ENCODE results near the gene NAALADL2. TPM values are rescaled to one million over a fixed set of nuclear protein-coding genes. Genes with fewer than 3 reads are reported as not detected.
A peak's percentile ranks its signal among the peaks of the same experiment; 100 is the strongest.

The NAALADL2 gene
- total RNA-seq, 1 experiment from 2014 or later: 1.9 TPM

- DNase-seq: peak; percentile 16
- Histone ChIP-seq H4K20me1 (ENCODE audit: low read length) (no peaks in the 10 kb centered on the region), H2AFZ (ENCODE audit: low read length) (no peak overlapping the region), H3K27me3 (ENCODE audit: low read length) (no peaks in the 10 kb centered on the region), H3K9me3 (ENCODE audit: low read length) (no peaks in the 10 kb centered on the region), H3K9me2 (replicated peaks; ENCODE audit: low read length) (no peaks in the 10 kb centered on the region), H3K4me3 (ENCODE audit: low read length) (no peak overlapping the region), H3K36me3 (ENCODE audit: low read depth, low read length) (no peaks in the 10 kb centered on the region), H3K4me2 (ENCODE audit: low read length) (no peak overlapping the region), H3K9ac (ENCODE audit: low read length) (no peak overlapping the region), H3K27ac (ENCODE audit: low read length) (no peak overlapping the region), H3K79me2 (ENCODE audit: low read length) (no peaks in the 10 kb centered on the region), H3K4me1 (ENCODE audit: insufficient read depth, low read length) (peaks cover 6% of the 10 kb centered on the region; the same call in 1 of the 2 replicates), H3F3A (ENCODE audit: low read length, unreplicated experiment) (no peaks in the 10 kb centered on the region)
- peak; percentile 54 for ATAC-seq
- ChIA-PET POLR2A (ENCODE audit: unreplicated experiment) (no interaction called here), CTCF (no interaction called here)
- TF ChIP-seq EZH2phosphoT487 (IDR thresholded peaks at IDR 0.05; ENCODE audit: borderline replicate concordance, low read length): no peak
- TF ChIP-seq EZH2 (IDR thresholded peaks at IDR 0.05; ENCODE audit: low read length, unreplicated experiment): no peak
- TF ChIP-seq, protein P1, sequence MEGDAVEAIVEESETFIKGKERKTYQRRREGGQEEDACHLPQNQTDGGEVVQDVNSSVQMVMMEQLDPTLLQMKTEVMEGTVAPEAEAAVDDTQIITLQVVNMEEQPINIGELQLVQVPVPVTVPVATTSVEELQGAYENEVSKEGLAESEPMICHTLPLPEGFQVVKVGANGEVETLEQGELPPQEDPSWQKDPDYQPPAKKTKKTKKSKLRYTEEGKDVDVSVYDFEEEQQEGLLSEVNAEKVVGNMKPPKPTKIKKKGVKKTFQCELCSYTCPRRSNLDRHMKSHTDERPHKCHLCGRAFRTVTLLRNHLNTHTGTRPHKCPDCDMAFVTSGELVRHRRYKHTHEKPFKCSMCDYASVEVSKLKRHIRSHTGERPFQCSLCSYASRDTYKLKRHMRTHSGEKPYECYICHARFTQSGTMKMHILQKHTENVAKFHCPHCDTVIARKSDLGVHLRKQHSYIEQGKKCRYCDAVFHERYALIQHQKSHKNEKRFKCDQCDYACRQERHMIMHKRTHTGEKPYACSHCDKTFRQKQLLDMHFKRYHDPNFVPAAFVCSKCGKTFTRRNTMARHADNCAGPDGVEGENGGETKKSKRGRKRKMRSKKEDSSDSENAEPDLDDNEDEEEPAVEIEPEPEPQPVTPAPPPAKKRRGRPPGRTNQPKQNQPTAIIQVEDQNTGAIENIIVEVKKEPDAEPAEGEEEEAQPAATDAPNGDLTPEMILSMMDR (conservative IDR thresholded peaks at IDR 0.05; ENCODE audit: low read depth, low read length): no peak
- intact Hi-C loops (cut with micrococcal nuclease): no loop called here
- BruUV-seq (replicated peaks): no TSS peak
Observed at GRCh38 chr3:175018946-175019727, 160.0 kb downstream of the NAALADL2 start.

DNA sequence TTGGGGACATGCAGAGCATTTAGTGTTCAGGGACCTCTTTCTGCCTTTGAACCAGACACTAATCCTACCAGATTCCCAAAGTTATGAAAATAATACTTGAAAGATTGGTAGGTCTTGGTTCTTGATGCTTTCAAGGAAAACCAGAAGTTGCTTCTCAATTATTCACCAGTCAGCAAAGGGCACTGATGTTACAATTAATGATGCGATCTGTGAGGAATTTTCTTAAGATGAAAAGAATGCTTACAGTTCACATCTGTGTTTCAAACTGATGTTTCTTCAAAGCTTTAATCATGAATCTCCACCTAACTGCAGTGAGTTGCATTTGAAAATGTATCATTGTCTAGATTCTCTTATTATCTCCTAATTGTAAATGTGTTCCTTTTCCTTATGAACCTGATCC, 161.0 kb downstream of the NAALADL2 start:
- Histone ChIP-seq H3K4me2 (ENCODE audit: low read length) (no peak overlapping the region), H3K4me1 (ENCODE audit: insufficient read depth, low read length) (peaks cover 6% of the 10 kb centered on the region; the same call in 1 of the 2 replicates), H3K79me2 (ENCODE audit: low read length) (no peaks in the 10 kb centered on the region), H2AFZ (ENCODE audit: low read length) (no peak overlapping the region), H3K27ac (ENCODE audit: low read length) (no peak overlapping the region), H3K4me3 (ENCODE audit: low read length) (no peak overlapping the region), H3K9me2 (replicated peaks; ENCODE audit: low read length) (no peaks in the 10 kb centered on the region), H4K20me1 (ENCODE audit: low read length) (no peaks in the 10 kb centered on the region), H3K9me3 (ENCODE audit: low read length) (no peaks in the 10 kb centered on the region), H3K9ac (ENCODE audit: low read length) (no peak overlapping the region), H3K36me3 (ENCODE audit: low read depth, low read length) (no peaks in the 10 kb centered on the region), H3K27me3 (ENCODE audit: low read length) (no peaks in the 10 kb centered on the region), H3F3A (ENCODE audit: low read length, unreplicated experiment) (no peaks in the 10 kb centered on the region)
- intact Hi-C loops (cut with micrococcal nuclease): no loop called here
- no TSS peak for BruUV-seq (replicated peaks)
- DNase-seq (no peak), ATAC-seq (no peak)
- TF ChIP-seq EZH2phosphoT487 (IDR thresholded peaks at IDR 0.05; ENCODE audit: borderline replicate concordance, low read length): no peak
- ChIA-PET POLR2A (ENCODE audit: unreplicated experiment) (no interaction called here), CTCF (no interaction called here)

DNA sequence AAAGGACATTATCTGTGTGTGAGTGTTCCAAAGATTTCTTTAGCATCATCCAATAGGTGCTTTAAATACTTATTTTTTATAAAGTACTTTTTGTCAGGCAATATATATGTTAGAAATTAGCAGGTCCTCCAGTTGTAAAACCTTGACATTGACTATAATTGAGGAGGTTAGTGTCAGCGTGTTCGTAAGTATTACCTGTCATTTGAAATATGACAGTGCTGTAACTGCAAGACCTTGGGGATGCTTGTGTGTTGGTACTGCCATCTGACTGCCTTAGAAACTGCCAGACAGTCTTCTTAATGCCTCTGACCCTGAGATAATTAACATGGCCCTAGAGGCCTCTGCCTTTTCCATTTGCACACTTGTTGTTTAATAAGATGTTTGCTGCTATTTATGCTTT, 170.7 kb downstream of the NAALADL2 start:
- Histone ChIP-seq H3K27me3 (ENCODE audit: low read length) (no peaks in the 10 kb centered on the region), H4K20me1 (ENCODE audit: low read length) (no peaks in the 10 kb centered on the region), H3K79me2 (ENCODE audit: low read length) (no peaks in the 10 kb centered on the region), H3K27ac (ENCODE audit: low read length) (no peak overlapping the region), H3F3A (ENCODE audit: low read length, unreplicated experiment) (no peaks in the 10 kb centered on the region), H3K9ac (ENCODE audit: low read length) (no peak overlapping the region), H3K36me3 (ENCODE audit: low read depth, low read length) (no peaks in the 10 kb centered on the region), H3K9me3 (ENCODE audit: low read length) (no peaks in the 10 kb centered on the region), H3K4me1 (ENCODE audit: insufficient read depth, low read length) (no peaks in the 10 kb centered on the region), H2AFZ (ENCODE audit: low read length) (no peak overlapping the region), H3K4me3 (ENCODE audit: low read length) (no peak overlapping the region), H3K4me2 (ENCODE audit: low read length) (no peak overlapping the region), H3K9me2 (replicated peaks; ENCODE audit: low read length) (no peaks in the 10 kb centered on the region)
- DNase-seq: no peak
- TF ChIP-seq EZH2phosphoT487 (IDR thresholded peaks at IDR 0.05; ENCODE audit: borderline replicate concordance, low read length): no peak
- TF ChIP-seq, protein P1 (conservative IDR thresholded peaks at IDR 0.05; ENCODE audit: low read depth, low read length): no peak
- ChIA-PET POLR2A (ENCODE audit: unreplicated experiment) (no interaction called here), CTCF (no interaction called here)
- intact Hi-C loops (cut with micrococcal nuclease): no loop called here
- ATAC-seq: no peak
- BruUV-seq (replicated peaks): no TSS peak
